GM23248 (cell line): ENCODE data around the gene COQ3.

Source experiments
- EZH2 ChIP-seq: fragments of 200-600 bp; sonication (generic); IDR thresholded peaks from 2 replicates; pipeline ENCODE4 v1.6.1; 2018; ENCODE audit warnings: antibody characterized with exemption, mild to moderate bottlenecking; ENCODE audit not compliant: insufficient read depth, poor library complexity, severe bottlenecking
- EZH2phosphoT487 ChIP-seq: fragments of 200-600 bp; sonication (generic); IDR thresholded peaks from 2 replicates; pipeline ENCODE4 v1.6.1; 2018; ENCODE audit warnings: antibody characterized with exemption, moderate library complexity, mild to moderate bottlenecking, low read depth; ENCODE audit not compliant: insufficient read depth

- TF ChIP-seq EZH2 (no peak), EZH2phosphoT487 (no peak)
These were observed 37.9 kb upstream of the COQ3 start for GRCh38 chr6:99431901-99432300.
